Glutamatergic neuron (in vitro differentiated cells): ENCODE measurements around the gene UBL4B. TPM values are rescaled to one million over a fixed set of nuclear protein-coding genes. Genes with fewer than 3 reads are reported as not detected.

Experiments used
- DNase-seq: peaks from one replicate; pipeline ENCODE4 v3.0.0; 2022
- H3K27ac Mint-ChIP-seq: one replicate; pipeline ENCODE4 v1.8.0; 2020; ENCODE audit warnings: mild to moderate bottlenecking, mixed read lengths, inconsistent platforms; ENCODE audit not compliant: unreplicated experiment
- H3K27me3 Mint-ChIP-seq: one replicate; pipeline ENCODE4 v1.8.0; 2020; ENCODE audit warnings: mild to moderate bottlenecking, moderate library complexity, mixed read lengths, inconsistent platforms; ENCODE audit not compliant: unreplicated experiment
- H3K36me3 Mint-ChIP-seq: one replicate; pipeline ENCODE4 v1.8.0; 2020; ENCODE audit warnings: mild to moderate bottlenecking, mixed read lengths, inconsistent platforms; ENCODE audit not compliant: unreplicated experiment
- H3K4me1 Mint-ChIP-seq: one replicate; pipeline ENCODE4 v1.8.0; 2020; ENCODE audit warnings: mild to moderate bottlenecking, low read depth, mixed read lengths, inconsistent platforms; ENCODE audit not compliant: unreplicated experiment
- H3K4me3 Mint-ChIP-seq: one replicate; pipeline ENCODE4 v1.8.0; 2020; ENCODE audit warnings: mild to moderate bottlenecking, mixed read lengths, inconsistent platforms; ENCODE audit not compliant: unreplicated experiment
- H3K9me3 Mint-ChIP-seq: one replicate; pipeline ENCODE4 v1.8.0; 2020; ENCODE audit warnings: mild to moderate bottlenecking, moderate library complexity, mixed read lengths, inconsistent platforms; ENCODE audit not compliant: unreplicated experiment
- total RNA-seq: library from RNA; stranded (reverse); fragmentation: NEBNext Ultra II Directional; extraction: Animal tissue kit (Norgen Biotek cat#: 25700); gene quantifications from one replicate; pipeline ENCODE4 v1.2.1, GENCODE V29; 2021; ENCODE audit not compliant: unreplicated experiment
- TF ChIP-seq, protein P1 (sequence below): fragments of 200-600 bp; sonication (generic); IDR thresholded peaks from one replicate; pipeline ENCODE4 v1.5.0; 2021; ENCODE audit not compliant: partially characterized antibody, unreplicated experiment

Gene UBL4B
- total RNA-seq, 1 donor from 2014 or later: not detected

DNA sequence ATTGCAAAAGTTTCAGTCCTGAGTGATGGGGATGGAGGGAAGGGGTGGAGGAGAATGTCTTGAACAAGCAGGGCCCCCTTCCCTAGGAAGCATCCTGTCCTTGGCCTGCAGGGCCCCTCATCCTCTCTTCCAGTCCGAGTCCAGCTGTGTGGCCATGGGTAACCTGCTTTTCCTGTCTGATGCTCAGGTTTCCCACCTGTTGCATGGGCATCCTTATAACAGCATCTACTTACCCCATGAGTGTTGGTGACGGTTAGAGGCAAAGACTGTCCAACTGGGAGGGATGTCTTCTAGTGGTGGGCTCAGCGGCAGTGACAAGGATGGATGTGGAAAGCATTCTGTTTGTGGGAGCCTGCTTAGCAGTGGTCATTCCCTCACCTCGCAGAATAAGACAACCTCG lies 1.9 kb downstream of the UBL4B start:
- Mint-ChIP-seq H3K27me3 (peaks cover 9% of the 10 kb centered on the region), H3K9me3 (peaks cover 7% of the 10 kb centered on the region), H3K27ac (no peak overlapping the region), H3K4me1 (peaks cover 10% of the 10 kb centered on the region), H3K4me3 (no peak overlapping the region), H3K36me3 (no peaks in the 10 kb centered on the region)
- TF ChIP-seq, protein P1, sequence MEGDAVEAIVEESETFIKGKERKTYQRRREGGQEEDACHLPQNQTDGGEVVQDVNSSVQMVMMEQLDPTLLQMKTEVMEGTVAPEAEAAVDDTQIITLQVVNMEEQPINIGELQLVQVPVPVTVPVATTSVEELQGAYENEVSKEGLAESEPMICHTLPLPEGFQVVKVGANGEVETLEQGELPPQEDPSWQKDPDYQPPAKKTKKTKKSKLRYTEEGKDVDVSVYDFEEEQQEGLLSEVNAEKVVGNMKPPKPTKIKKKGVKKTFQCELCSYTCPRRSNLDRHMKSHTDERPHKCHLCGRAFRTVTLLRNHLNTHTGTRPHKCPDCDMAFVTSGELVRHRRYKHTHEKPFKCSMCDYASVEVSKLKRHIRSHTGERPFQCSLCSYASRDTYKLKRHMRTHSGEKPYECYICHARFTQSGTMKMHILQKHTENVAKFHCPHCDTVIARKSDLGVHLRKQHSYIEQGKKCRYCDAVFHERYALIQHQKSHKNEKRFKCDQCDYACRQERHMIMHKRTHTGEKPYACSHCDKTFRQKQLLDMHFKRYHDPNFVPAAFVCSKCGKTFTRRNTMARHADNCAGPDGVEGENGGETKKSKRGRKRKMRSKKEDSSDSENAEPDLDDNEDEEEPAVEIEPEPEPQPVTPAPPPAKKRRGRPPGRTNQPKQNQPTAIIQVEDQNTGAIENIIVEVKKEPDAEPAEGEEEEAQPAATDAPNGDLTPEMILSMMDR: no peak
- no peak for DNase-seq

DNA sequence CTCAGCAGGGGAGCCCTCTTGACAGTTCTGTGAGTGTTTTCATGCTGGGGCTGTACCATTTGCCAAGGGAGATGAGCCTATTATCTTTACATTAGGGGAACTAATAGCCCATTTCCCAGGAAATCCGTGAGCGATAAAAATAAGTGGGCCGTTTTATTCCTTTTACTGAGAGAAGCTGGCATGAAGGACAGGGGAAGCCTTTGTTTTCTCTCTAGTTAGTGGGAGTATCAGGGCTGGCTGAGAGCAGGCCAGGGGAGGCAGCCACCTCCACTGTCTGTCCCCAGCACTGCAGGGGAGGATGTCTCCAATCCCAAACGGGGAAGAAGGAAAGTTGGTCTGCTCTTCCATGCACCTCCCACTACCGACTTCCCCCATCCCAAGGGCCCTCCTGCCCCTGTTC lies 2.5 kb downstream of the UBL4B start:
- no peak for DNase-seq
- Mint-ChIP-seq H3K4me3 (no peak overlapping the region), H3K36me3 (no peaks in the 10 kb centered on the region), H3K9me3 (peaks cover 4% of the 10 kb centered on the region), H3K27me3 (peaks cover 8% of the 10 kb centered on the region), H3K4me1 (peaks cover 10% of the 10 kb centered on the region), H3K27ac (no peak overlapping the region)
- TF ChIP-seq, protein P1: no peak

DNA sequence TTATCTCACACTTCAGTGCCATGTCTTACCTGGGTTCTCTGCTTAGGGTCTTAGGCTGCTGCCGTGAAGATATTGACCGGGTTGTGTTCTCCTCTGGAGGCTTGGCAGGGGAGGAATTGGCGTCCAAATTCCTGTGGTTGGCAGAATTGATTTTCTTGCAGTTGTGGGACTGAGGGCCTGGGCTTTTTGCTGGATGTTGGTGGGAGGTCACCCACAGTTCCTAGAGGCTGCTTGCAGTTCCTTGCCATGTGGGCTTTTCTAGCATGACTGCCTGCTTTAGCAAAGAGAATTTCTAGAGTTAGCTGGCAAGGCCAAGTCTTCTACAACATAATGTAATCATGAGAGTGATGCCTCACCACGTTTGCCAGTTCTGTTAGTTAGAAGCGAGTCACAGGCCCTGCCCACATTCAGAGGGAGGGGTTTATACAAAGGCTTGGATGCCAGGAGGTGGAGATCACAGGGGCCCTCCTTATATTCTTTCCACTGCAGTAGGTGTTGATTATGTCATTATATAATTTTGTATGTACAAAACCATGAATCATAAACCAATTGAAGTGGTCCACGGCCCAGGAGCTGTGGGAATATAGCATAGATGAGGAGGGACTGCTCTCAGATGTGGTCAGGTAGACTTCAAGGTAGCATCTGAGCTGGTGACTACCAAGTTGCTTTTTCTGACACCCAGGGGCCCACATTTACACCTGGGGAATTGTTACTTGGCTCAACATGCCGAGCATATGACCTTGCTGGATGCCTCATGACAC lies 6.6 kb downstream of the UBL4B start:
- peaks cover 11% of the 10 kb centered on the region for H3K27me3 Mint-ChIP-seq
- peaks cover 8% of the 10 kb centered on the region for H3K36me3 Mint-ChIP-seq
- peaks cover 8% of the 10 kb centered on the region for H3K4me1 Mint-ChIP-seq
- DNase-seq: no peak
- no peak overlapping the region for H3K27ac Mint-ChIP-seq
- no peak overlapping the region for H3K4me3 Mint-ChIP-seq
- TF ChIP-seq, protein P1: no peak
- H3K9me3 Mint-ChIP-seq: peaks cover 9% of the 10 kb centered on the region

DNA sequence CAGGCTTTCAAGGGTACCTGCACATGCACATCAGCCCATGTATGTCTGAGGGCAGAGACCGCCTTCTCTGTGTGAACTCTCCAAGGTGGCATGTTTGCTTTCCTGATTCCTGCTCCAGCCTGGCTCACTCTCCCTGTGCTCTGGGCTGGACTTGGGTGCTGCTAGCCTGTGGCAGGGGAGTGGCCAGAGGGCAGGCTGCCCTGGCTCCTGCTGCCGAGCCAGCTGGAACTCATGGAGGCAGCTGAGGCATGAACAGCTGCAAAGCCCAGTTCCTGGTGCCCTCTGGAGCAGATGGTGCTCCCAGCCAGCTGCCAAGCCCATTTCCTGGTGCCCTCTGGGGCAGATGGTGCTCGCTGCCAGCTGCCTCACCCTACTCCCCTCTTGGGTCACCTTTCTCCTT lies 7.6 kb downstream of the UBL4B start:
- peaks cover 15% of the 10 kb centered on the region for H3K27me3 Mint-ChIP-seq
- peaks cover 13% of the 10 kb centered on the region for H3K9me3 Mint-ChIP-seq
- TF ChIP-seq, protein P1: no peak
- H3K36me3 Mint-ChIP-seq: peaks cover 8% of the 10 kb centered on the region
- peaks cover 8% of the 10 kb centered on the region for H3K4me1 Mint-ChIP-seq
- no peak overlapping the region for H3K4me3 Mint-ChIP-seq
- DNase-seq: no peak
- no peak overlapping the region for H3K27ac Mint-ChIP-seq

DNA sequence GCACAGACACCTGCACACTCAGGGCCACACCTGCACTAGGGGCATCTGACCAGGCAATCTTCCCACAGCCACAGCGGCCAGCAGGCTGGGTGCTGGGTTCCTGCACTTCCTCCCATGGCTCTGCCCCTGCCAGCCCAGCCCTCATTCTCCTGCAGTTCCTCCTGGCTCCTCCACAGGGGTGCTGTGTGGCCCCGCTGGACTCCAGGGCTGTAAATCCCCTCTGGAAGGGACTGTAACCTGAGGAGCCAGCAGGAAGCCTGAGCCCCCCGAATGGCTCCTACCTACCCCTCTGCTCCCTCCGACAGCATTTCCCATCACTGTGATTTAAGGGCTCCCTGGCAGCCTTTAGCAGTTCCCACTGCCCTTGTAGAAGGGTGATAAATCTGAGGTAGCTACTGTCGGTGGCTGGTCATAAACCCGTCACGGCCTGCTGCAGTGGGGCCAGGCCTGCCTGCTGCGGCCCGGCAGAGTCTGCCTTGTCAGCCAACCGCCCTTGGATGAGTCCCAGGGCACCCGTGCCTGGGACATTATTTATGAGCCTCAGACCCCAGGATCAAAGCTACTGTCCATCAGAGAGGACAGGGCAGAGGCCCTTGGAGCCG lies 8.8 kb downstream of the UBL4B start:
- DNase-seq: no peak
- TF ChIP-seq, protein P1: no peak
- no peak overlapping the region for H3K4me3 Mint-ChIP-seq
- peaks cover 12% of the 10 kb centered on the region for H3K27me3 Mint-ChIP-seq
- H3K9me3 Mint-ChIP-seq: peaks cover 12% of the 10 kb centered on the region
- peaks cover 8% of the 10 kb centered on the region for H3K4me1 Mint-ChIP-seq
- H3K36me3 Mint-ChIP-seq: peaks cover 15% of the 10 kb centered on the region
- no peak overlapping the region for H3K27ac Mint-ChIP-seq
